OCI-LY1 (cell line): ENCODE data around the gene RXFP4.

Experiments used
- H2AFZ ChIP-seq: fragments of 200-600 bp; sonication (generic), shearing (Covaris generic); 2 replicates; pipeline ENCODE4 v1.6.0; 2014; ENCODE audit warnings: antibody characterized with exemption, mild to moderate bottlenecking, low read length
- H3F3A ChIP-seq: fragments of 200-600 bp; sonication (generic), shearing (Covaris generic); 2 replicates; pipeline ENCODE4 v1.6.0; 2014; ENCODE audit warnings: mild to moderate bottlenecking, antibody characterized with exemption, low read length, moderate library complexity; ENCODE audit not compliant: insufficient read depth
- H3K27ac ChIP-seq: fragments of 200-600 bp; sonication (generic); 2 replicates; pipeline ENCODE4 v1.5.1; 2014; ENCODE audit warnings: low read length, mixed run types, mild to moderate bottlenecking, low read depth; ENCODE audit not compliant: poor library complexity, severe bottlenecking
- H3K27me3 ChIP-seq: fragments of 200-600 bp; sonication (generic); 2 replicates; pipeline ENCODE4 v1.6.0; 2014; ENCODE audit warnings: antibody characterized with exemption, mild to moderate bottlenecking, low read length, moderate library complexity; ENCODE audit not compliant: insufficient read depth
- H3K36me3 ChIP-seq: fragments of 200-600 bp; sonication (generic); 2 replicates; pipeline ENCODE4 v1.6.1; 2014; ENCODE audit warnings: mild to moderate bottlenecking, antibody characterized with exemption, low read length, moderate library complexity, mixed read lengths; ENCODE audit not compliant: insufficient read depth
- H3K4me1 ChIP-seq: fragments of 200-600 bp; sonication (generic); 2 replicates; pipeline ENCODE4 v1.5.1; 2014; ENCODE audit warnings: mild to moderate bottlenecking, low read length, moderate library complexity; ENCODE audit not compliant: insufficient read depth, severe bottlenecking
- H3K4me2 ChIP-seq: fragments of 200-600 bp; sonication (generic), shearing (Covaris generic); 2 replicates; pipeline ENCODE4 v1.6.1; 2014; ENCODE audit warnings: low read length
- H3K4me3 ChIP-seq: fragments of 200-600 bp; sonication (generic); 2 replicates; pipeline ENCODE4 v1.5.1; 2014; ENCODE audit warnings: low read length, low read depth, mild to moderate bottlenecking, mixed read lengths; ENCODE audit not compliant: poor library complexity, severe bottlenecking
- H3K79me2 ChIP-seq: fragments of 200-600 bp; shearing (Covaris generic); 2 replicates; pipeline ENCODE4 v1.6.1; 2016; ENCODE audit warnings: mixed run types, low read length, mixed read lengths; ENCODE audit not compliant: insufficient read depth
- H3K9ac ChIP-seq: fragments of 200-600 bp; sonication (generic), shearing (Covaris generic); 2 replicates; pipeline ENCODE4 v1.6.1; 2014; ENCODE audit warnings: mild to moderate bottlenecking, low read length, mixed read lengths
- H3K9me2 ChIP-seq: fragments of 200-600 bp; sonication (generic), shearing (Covaris generic); 2 replicates; pipeline ENCODE4 v1.6.1; 2014; ENCODE audit warnings: low read depth, mild to moderate bottlenecking, low read length, mixed read lengths
- H3K9me3 ChIP-seq: fragments of 200-600 bp; shearing (Covaris generic); 2 replicates; pipeline ENCODE4 v1.6.1; 2014; ENCODE audit warnings: low read length, mixed read lengths
- H4K20me1 ChIP-seq: fragments of 200-600 bp; sonication (generic), shearing (Covaris generic); 2 replicates; pipeline ENCODE4 v1.6.0; 2016; ENCODE audit warnings: mild to moderate bottlenecking, low read length; ENCODE audit not compliant: insufficient read depth
- CTCF ChIP-seq: fragments of 200-600 bp; sonication (generic), shearing (Covaris generic); IDR thresholded peaks from 2 replicates; pipeline ENCODE4 v1.5.1; 2017; ENCODE audit warnings: mild to moderate bottlenecking, antibody characterized with exemption, low read length, moderate library complexity, mixed read lengths
- EZH2 ChIP-seq: fragments of 200-600 bp; sonication (generic), shearing (Covaris generic); IDR thresholded peaks from 2 replicates; pipeline ENCODE4 v1.8.0; 2017; ENCODE audit warnings: borderline replicate concordance, mixed run types, mild to moderate bottlenecking, antibody characterized with exemption, low read length, moderate library complexity, mixed read lengths

The RXFP4 gene

DNA sequence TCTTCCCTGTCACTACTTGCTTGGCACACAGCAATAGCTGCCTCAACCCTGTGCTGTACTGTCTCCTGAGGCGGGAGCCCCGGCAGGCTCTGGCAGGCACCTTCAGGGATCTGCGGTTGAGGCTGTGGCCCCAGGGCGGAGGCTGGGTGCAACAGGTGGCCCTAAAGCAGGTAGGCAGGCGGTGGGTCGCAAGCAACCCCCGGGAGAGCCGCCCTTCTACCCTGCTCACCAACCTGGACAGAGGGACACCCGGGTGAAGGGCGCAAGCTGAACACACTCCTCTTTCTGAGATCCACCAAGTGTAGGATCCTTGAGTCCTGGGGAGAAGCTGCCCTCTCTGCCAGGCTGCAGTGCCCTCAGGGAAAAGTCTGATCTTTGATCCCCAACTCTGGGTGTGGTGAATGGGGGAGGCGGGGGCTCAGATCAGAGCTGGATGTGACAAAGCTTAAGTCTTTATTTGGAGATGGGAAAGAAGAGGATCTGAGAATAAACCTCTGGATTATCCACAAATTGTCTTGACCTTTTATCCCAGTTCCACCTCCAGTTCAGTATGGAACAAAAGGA is 1.2 kb downstream of the RXFP4 start:
- Histone ChIP-seq H4K20me1 (no peaks in the 10 kb centered on the region), H3K9me2 (no peaks in the 10 kb centered on the region), H3K79me2 (no peaks in the 10 kb centered on the region), H3K9ac (no peak overlapping the region; the same call in 1 of the 2 replicates), H3K4me3 (no peak overlapping the region), H3K27me3 (no peaks in the 10 kb centered on the region), H3F3A (no peaks in the 10 kb centered on the region), H3K36me3 (peaks cover 21% of the 10 kb centered on the region), H3K4me1 (peaks cover 85% of the 10 kb centered on the region), H2AFZ (no peak overlapping the region), H3K4me2 (no peak overlapping the region; the same call in 1 of the 2 replicates), H3K27ac (peak overlapping the region; percentile 91), H3K9me3 (no peaks in the 10 kb centered on the region)
- TF ChIP-seq EZH2 (no peak), CTCF (no peak)

GRCh38 chr1:155944444-155944799 is 3.0 kb downstream of the RXFP4 start:
- no peaks in the 10 kb centered on the region for H3K79me2 ChIP-seq
- H3F3A ChIP-seq: no peaks in the 10 kb centered on the region
- peak overlapping the region; percentile 91 for H3K27ac ChIP-seq
- H4K20me1 ChIP-seq: no peaks in the 10 kb centered on the region
- no peaks in the 10 kb centered on the region for H3K27me3 ChIP-seq
- peak overlapping the region; percentile 5; the same call in 1 of the 2 replicates for H3K4me2 ChIP-seq
- no peaks in the 10 kb centered on the region for H3K9me3 ChIP-seq
- H3K36me3 ChIP-seq: peaks cover 35% of the 10 kb centered on the region
- H3K4me1 ChIP-seq: peaks cover 91% of the 10 kb centered on the region
- H3K9me2 ChIP-seq: no peaks in the 10 kb centered on the region
- peak overlapping the region; percentile 2; the same call in 1 of the 2 replicates for H3K9ac ChIP-seq
- no peak overlapping the region for H3K4me3 ChIP-seq
- TF ChIP-seq EZH2: no peak
- no peak for TF ChIP-seq CTCF
- H2AFZ ChIP-seq: no peak overlapping the region

GRCh38 chr1:155946633-155947219 is 5.3 kb downstream of the RXFP4 start:
- H2AFZ ChIP-seq: no peak overlapping the region
- H3K4me3 ChIP-seq: peak overlapping the region; percentile 0
- peaks cover 71% of the 10 kb centered on the region for H3K4me1 ChIP-seq
- no peaks in the 10 kb centered on the region for H3K9me3 ChIP-seq
- H3K27me3 ChIP-seq: no peaks in the 10 kb centered on the region
- H3K9ac ChIP-seq: peak overlapping the region; percentile 4; the same call in 1 of the 2 replicates
- TF ChIP-seq EZH2: no peak
- TF ChIP-seq CTCF: no peak
- H4K20me1 ChIP-seq: no peaks in the 10 kb centered on the region
- H3K36me3 ChIP-seq: peaks cover 56% of the 10 kb centered on the region
- no peaks in the 10 kb centered on the region for H3K9me2 ChIP-seq
- no peaks in the 10 kb centered on the region for H3K79me2 ChIP-seq
- H3K4me2 ChIP-seq: peak overlapping the region; percentile 38
- no peaks in the 10 kb centered on the region for H3F3A ChIP-seq
- H3K27ac ChIP-seq: peak overlapping the region; percentile 91
